CD4-positive, alpha-beta T cell (primary cell): ENCODE measurements around the gene CKMT1A. TPM values are rescaled to one million over a fixed set of nuclear protein-coding genes. Genes with fewer than 3 reads are reported as not detected.
"Not testable (repeated sequence)": the region's sequence is repeated elsewhere in the genome, so short reads cannot be mapped to it uniquely, and the experiment has no call there.

ENCODE experiments used
- ATAC-seq: fragments of 200-7000 bp; cut with Tn5 transposase; one replicate; pipeline ENCODE4 v1.10.0; 2022; ENCODE audit warnings: mild to moderate bottlenecking; ENCODE audit not compliant: poor library complexity
- CTCF ChIA-PET: fragments of 350-600 bp; sonication (Branson Sonifier 250); formaldehyde crosslinking; loops from one replicate; lab custom pipeline; 2021; ENCODE audit warnings: antibody characterized with exemption, inconsistent platforms; lab: Charles Lee
- POLR2A ChIA-PET: fragments of 350-600 bp; sonication (Branson Sonifier 250); formaldehyde crosslinking; loops from one replicate; lab custom pipeline; 2021; ENCODE audit warnings: antibody characterized with exemption, inconsistent platforms; lab: Charles Lee
- DNase-seq, 14 experiments: peaks; one replicate each; pipeline ENCODE4 v3.0.0-alpha.2; 2013 to 2020; ENCODE audit warnings: mixed read lengths in 2 of 14
- H3K27ac ChIP-seq, 2 donors: one replicate each; pipeline versions ENCODE4 v1.5.1 to v1.7.0; 2013; ENCODE audit warnings: low read length in 2 of 2, low read depth in 1 of 2, mild to moderate bottlenecking in 1 of 2
- H3K27me3 ChIP-seq, 2 experiments: 1 replicate in 1 of 2; 2 replicates in 1 of 2; pipeline versions ENCODE4 v1.6.1 to v1.7.0; 2013; ENCODE audit warnings: low read length in 2 of 2, control low read depth in 1 of 2, mild to moderate bottlenecking in 1 of 2, moderate library complexity in 1 of 2; ENCODE audit not compliant: insufficient read depth in 2 of 2, control insufficient read depth in 1 of 2
- H3K36me3 ChIP-seq: one replicate; pipeline ENCODE4 v1.6.1; 2013; ENCODE audit warnings: low read length, control low read depth; ENCODE audit not compliant: insufficient read depth
- H3K4me1 ChIP-seq: one replicate; pipeline ENCODE4 v1.6.1; 2013; ENCODE audit warnings: low read length, control low read depth; ENCODE audit not compliant: insufficient read depth
- H3K4me3 ChIP-seq: one replicate; pipeline ENCODE4 v1.5.1; 2013; ENCODE audit warnings: mild to moderate bottlenecking, low read length, moderate library complexity
- H3K9me3 ChIP-seq, 2 experiments: 1 replicate in 1 of 2; 2 replicates in 1 of 2; pipeline versions ENCODE4 v1.6.1 to v1.7.0; 2013; ENCODE audit warnings: low read length in 2 of 2, mild to moderate bottlenecking in 2 of 2, control low read depth in 1 of 2, moderate library complexity in 1 of 2; ENCODE audit not compliant: control insufficient read depth in 1 of 2, insufficient read depth in 1 of 2
- H3K27ac Mint-ChIP-seq: one replicate; pipeline ENCODE4 v1.8.0; 2020; ENCODE audit warnings: mixed read lengths
- H3K27me3 Mint-ChIP-seq: one replicate; pipeline ENCODE4 v1.8.0; 2021; ENCODE audit warnings: mixed read lengths
- H3K36me3 Mint-ChIP-seq: one replicate; pipeline ENCODE4 v1.8.0; 2021; ENCODE audit warnings: low read depth, mixed read lengths
- H3K4me1 Mint-ChIP-seq: one replicate; pipeline ENCODE4 v1.8.0; 2021; ENCODE audit warnings: low read depth, mixed read lengths
- H3K4me3 Mint-ChIP-seq: one replicate; pipeline ENCODE4 v1.8.0; 2020; ENCODE audit warnings: mild to moderate bottlenecking, mixed read lengths
- H3K9me3 Mint-ChIP-seq: one replicate; pipeline ENCODE4 v1.8.0; 2020; ENCODE audit warnings: mixed read lengths
- intact Hi-C, 2 experiments: fragments of 100-400 bp; cut with DNase I in 1 of 2; cut with micrococcal nuclease in 1 of 2; formaldehyde crosslinking; loops; one replicate each; pipeline versions ENCODE4 v1.15.1 to v1.9.0; 2023 to 2025; cut with DNase I, micrococcal nuclease
- total RNA-seq, 174 experiments: library from RNA in 2 of 174; stranded (reverse) in 2 of 174; gene quantifications; one replicate each; pipeline ENCODE4 v1.2.3 and lab custom pipeline; 2021 to 2026
- TF ChIP-seq, protein P1 (sequence below): fragments of 200-600 bp; IDR thresholded peaks from one replicate; pipeline ENCODE4 v1.8.0; 2022; ENCODE audit warnings: antibody characterized with exemption, mild to moderate bottlenecking

CKMT1A gene
- total RNA-seq, 2 experiments from 2014 or later = not detected

DNA sequence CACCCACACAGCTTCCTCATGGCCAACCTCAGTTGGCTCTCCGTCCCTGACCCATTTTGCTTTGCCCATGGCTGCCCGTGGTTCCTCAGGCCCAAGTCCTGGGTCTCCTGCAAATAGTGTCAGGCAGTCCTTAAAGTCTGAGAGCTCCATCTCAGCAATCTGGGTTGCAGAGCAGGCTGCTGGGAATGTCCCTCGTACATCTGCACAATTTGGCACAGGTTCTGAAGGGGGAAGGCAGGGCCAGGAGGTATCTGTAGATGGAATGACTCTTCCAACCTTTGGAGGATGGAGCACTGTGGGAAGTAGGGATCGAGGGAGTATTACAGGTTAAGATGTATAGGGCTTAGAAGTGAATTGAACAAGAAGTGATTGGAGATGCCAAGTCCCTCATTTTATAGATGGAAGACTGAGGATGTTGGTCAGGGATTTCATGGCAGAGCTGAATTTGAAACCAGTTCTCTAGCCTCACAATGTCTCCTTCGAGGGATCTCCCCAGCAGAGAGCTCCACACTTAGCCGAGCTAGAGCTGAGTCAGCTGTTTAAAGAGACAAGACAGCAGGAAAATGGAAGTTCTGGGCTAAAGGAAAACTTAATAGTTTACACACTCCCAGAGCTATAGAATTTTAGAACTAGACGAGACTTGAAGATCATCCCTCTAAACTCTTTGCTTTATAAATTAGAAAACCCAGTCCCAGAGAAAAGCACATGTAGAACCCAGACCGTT, 9.2 kb downstream of the CKMT1A start:
- peaks cover 15% of the 10 kb centered on the region for H3K27me3 Mint-ChIP-seq
- H3K36me3 ChIP-seq = no peaks in the 10 kb centered on the region
- no peak overlapping the region for H3K4me3 Mint-ChIP-seq
- ChIA-PET CTCF (no interaction called here), POLR2A (no interaction called here)
- TF ChIP-seq, protein P1, sequence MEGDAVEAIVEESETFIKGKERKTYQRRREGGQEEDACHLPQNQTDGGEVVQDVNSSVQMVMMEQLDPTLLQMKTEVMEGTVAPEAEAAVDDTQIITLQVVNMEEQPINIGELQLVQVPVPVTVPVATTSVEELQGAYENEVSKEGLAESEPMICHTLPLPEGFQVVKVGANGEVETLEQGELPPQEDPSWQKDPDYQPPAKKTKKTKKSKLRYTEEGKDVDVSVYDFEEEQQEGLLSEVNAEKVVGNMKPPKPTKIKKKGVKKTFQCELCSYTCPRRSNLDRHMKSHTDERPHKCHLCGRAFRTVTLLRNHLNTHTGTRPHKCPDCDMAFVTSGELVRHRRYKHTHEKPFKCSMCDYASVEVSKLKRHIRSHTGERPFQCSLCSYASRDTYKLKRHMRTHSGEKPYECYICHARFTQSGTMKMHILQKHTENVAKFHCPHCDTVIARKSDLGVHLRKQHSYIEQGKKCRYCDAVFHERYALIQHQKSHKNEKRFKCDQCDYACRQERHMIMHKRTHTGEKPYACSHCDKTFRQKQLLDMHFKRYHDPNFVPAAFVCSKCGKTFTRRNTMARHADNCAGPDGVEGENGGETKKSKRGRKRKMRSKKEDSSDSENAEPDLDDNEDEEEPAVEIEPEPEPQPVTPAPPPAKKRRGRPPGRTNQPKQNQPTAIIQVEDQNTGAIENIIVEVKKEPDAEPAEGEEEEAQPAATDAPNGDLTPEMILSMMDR = no peak
- no peaks in the 10 kb centered on the region for H3K9me3 ChIP-seq
- H3K27ac Mint-ChIP-seq = no peak overlapping the region
- H3K9me3 Mint-ChIP-seq = no peaks in the 10 kb centered on the region
- H3K36me3 Mint-ChIP-seq = no peaks in the 10 kb centered on the region
- no peaks in the 10 kb centered on the region for H3K4me1 ChIP-seq
- H3K27ac ChIP-seq = no peak overlapping the region
- DNase-seq (no peak), ATAC-seq (no peak)
- H3K27me3 ChIP-seq = peaks cover 4 to 5% of the 10 kb centered on the region in 2 experiments
- intact Hi-C loops = no loop called here
- H3K4me1 Mint-ChIP-seq = no peaks in the 10 kb centered on the region
- H3K4me3 ChIP-seq = no peak overlapping the region

DNA sequence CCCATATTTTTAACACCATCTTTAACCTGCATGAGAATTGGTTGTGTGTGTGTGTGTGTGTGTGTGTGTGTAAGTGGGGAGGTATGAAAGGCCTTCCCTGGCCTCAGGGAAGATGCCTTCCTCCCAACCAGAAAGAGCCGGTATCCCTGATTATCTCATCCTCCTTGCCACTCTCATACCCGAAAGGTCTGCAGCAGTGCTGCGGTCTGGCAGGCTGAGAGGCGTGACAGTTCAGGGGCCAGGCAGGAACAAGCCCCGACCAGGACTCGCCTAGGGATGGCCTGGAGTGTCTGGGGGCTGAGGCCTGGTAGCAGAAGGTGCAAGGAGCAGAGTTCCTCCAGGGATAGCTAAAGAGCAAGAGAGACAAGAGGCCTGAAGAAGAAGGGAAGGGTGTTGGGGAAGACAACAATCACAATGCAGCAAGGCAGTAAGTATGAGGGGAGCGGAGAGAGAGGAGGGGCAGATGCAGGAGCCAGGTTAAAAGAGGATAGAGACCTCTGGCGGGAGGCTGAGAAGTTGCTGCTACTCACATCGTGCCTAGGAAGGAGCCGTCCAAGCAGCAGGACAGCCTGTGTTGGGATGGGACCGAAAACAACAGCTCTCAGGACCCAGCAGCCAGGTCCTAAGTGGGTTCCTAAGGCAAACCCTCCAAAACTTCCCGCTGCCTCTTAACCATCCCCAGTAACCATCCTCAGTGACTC, 16.9 kb downstream of the CKMT1A start:
- CTCF ChIA-PET, H3K4me3 Mint-ChIP-seq, H3K27ac ChIP-seq, POLR2A ChIA-PET, DNase-seq, H3K4me1 ChIP-seq, H3K36me3 Mint-ChIP-seq, H3K4me3 ChIP-seq, H3K4me1 Mint-ChIP-seq, H3K36me3 ChIP-seq, H3K9me3 Mint-ChIP-seq, ATAC-seq, H3K27me3 Mint-ChIP-seq, intact Hi-C loops, H3K27ac Mint-ChIP-seq, H3K9me3 ChIP-seq, H3K27me3 ChIP-seq: not testable (repeated sequence)

DNA sequence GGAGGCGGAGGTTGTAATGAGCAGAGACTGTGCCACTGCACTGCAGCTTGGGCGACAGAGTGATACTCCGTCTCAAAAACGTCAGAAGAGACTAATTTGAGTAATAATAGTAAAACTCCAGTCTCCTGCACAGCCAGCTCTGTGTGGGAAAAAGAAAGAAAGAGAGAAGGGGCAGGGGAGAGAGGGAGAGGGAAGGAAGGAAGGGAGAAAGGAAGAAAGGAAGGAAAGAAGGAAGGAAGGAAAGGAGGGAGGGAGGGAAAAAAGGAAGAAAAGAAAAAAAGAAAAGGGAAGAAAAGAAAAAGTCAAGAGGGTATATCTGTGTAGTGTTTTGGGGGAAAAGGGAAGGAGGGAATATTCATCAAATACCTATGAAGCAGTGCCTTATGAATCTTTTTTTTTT, 29.5 kb downstream of the CKMT1A start:
- Mint-ChIP-seq H3K9me3 (no peaks in the 10 kb centered on the region), H3K27ac (no peak overlapping the region)

DNA sequence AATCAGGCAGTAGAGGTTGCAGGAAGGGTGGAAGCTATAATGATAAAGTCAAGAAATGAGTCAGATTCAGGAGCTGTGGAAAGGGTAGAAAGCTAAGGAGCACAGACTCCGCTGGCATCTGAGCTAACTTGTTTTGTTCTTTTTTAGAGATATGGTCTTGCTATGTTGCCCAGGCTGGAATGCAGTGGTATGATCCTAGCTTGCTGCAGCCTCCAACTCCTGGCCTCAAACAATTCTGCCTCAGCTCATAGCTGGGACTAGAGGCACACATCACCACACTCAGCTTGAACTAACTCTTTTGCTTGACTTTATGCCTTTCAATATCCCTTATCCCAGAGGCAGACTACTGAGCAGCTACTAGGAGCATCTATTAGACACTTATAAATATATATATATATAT, 32.6 kb downstream of the CKMT1A start:
- H3K4me3 ChIP-seq, H3K27ac ChIP-seq, H3K27ac Mint-ChIP-seq, H3K9me3 ChIP-seq, DNase-seq, H3K4me3 Mint-ChIP-seq, H3K36me3 Mint-ChIP-seq, ATAC-seq, POLR2A ChIA-PET, H3K27me3 Mint-ChIP-seq, CTCF ChIA-PET, H3K4me1 ChIP-seq, H3K27me3 ChIP-seq, H3K9me3 Mint-ChIP-seq, H3K4me1 Mint-ChIP-seq, H3K36me3 ChIP-seq, intact Hi-C loops: not testable (repeated sequence)

More for the DNA sequence above, 29.5 kb downstream of the CKMT1A start:
- no peaks in the 10 kb centered on the region for H3K4me1 Mint-ChIP-seq
- H3K4me3 ChIP-seq = no peak overlapping the region
- H3K4me3 Mint-ChIP-seq = no peak overlapping the region
- intact Hi-C loops = no loop called here
- DNase-seq (no peak), ATAC-seq (no peak)
- TF ChIP-seq, protein P1 = no peak
- H3K4me1 ChIP-seq = no peaks in the 10 kb centered on the region
- no peaks in the 10 kb centered on the region for H3K36me3 ChIP-seq
- no peaks in the 10 kb centered on the region for H3K9me3 ChIP-seq
- H3K27me3 Mint-ChIP-seq = no peaks in the 10 kb centered on the region
- H3K36me3 Mint-ChIP-seq = no peaks in the 10 kb centered on the region
- ChIA-PET CTCF (no interaction called here), POLR2A (interaction anchor here (0.7 kb wide), 1 partner anchor 684 kb away, joined by 4 read pairs; no protein-coding TSS in a partner anchor)
- H3K27ac ChIP-seq = no peak overlapping the region
- H3K27me3 ChIP-seq = no peaks in the 10 kb centered on the region

DNA sequence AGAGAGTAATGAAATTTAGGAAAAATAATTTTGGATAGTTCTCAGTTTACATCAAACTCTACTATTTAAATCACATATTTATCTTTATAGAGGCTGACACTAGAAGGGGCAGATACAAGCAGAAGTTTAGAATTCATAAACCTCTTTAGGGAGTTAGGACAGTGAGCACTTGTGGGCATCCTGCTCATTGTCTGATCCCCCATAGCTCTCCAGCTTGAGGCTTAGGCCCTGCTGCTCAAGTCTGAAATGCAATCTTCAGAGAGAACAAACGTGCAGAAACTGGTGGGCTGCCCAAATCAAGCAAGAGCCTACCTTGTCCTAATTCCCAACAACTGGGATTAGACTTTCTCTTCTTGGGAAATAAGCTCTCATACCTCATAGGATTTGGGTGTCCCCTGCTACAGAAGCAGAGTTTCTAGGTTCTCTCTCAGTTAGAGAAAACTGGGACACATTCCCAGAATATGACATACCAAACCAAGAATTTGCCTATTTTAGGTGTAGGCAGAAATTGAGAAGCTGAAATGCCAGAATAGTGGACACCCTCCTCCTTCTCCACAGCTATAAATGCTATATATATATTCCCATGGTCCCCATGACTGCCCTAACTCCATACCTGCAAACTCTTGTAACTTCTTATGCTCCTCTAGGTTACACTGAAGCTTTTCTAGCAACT, 34.5 kb downstream of the CKMT1A start:
- H3K4me1 Mint-ChIP-seq, H3K27me3 ChIP-seq, H3K9me3 Mint-ChIP-seq, intact Hi-C loops, H3K27ac ChIP-seq, H3K4me1 ChIP-seq, POLR2A ChIA-PET, H3K9me3 ChIP-seq, H3K4me3 Mint-ChIP-seq, H3K27me3 Mint-ChIP-seq, CTCF ChIA-PET, H3K27ac Mint-ChIP-seq, DNase-seq, H3K36me3 ChIP-seq, H3K36me3 Mint-ChIP-seq, H3K4me3 ChIP-seq, ATAC-seq: not testable (repeated sequence)
